Activated T-cell treated with anti-CD3 and anti-CD28 coated beads, Interleukin-2, amount 50 U/mL, for 4 hours (primary cell): ENCODE results near the gene AASDH. TPM values are rescaled to one million over a fixed set of nuclear protein-coding genes. Genes with fewer than 3 reads are reported as not detected.

Source experiments
- ATAC-seq, 2 donors: fragments of 200-7000 bp; cut with Tn5 transposase; one replicate each; pipeline ENCODE4 v1.10.0; 2021
- DNase-seq: peaks from one replicate; pipeline ENCODE4 v3.0.0-alpha.2; 2020
- H3K27me3 Mint-ChIP-seq: one replicate; pipeline ENCODE4 v1.8.0; 2021; ENCODE audit warnings: low read depth, mixed read lengths
- H3K36me3 Mint-ChIP-seq: one replicate; pipeline ENCODE4 v1.8.0; 2022; ENCODE audit warnings: mixed read lengths; ENCODE audit not compliant: insufficient read depth
- H3K4me1 Mint-ChIP-seq: one replicate; pipeline ENCODE4 v1.8.0; 2021; ENCODE audit warnings: low read depth, mixed read lengths
- H3K4me3 Mint-ChIP-seq: one replicate; pipeline ENCODE4 v1.8.0; 2021; ENCODE audit warnings: mild to moderate bottlenecking, moderate library complexity, mixed read lengths
- H3K9me3 Mint-ChIP-seq: one replicate; pipeline ENCODE4 v1.8.0; 2021; ENCODE audit warnings: mixed read lengths
- total RNA-seq, 3 donors: library from RNA; stranded (reverse); gene quantifications; one replicate each; pipeline ENCODE4 v1.2.1, GENCODE V29; 2021

AASDH gene
- total RNA-seq, 3 donors from 2014 or later = 6.5 to 9.5 (median 7.9) TPM

GRCh38 chr4:56316011-56316650 is 71.2 kb downstream of the AASDH start:
- Mint-ChIP-seq H3K9me3 (no peaks in the 10 kb centered on the region), H3K4me3 (no peak overlapping the region), H3K4me1 (no peaks in the 10 kb centered on the region), H3K36me3 (no peaks in the 10 kb centered on the region), H3K27me3 (no peaks in the 10 kb centered on the region)
- ATAC-seq (no peak), DNase-seq (no peak)

GRCh38 chr4:56315543-56315942 is 71.7 kb downstream of the AASDH start:
- no peak for DNase-seq
- H3K4me3 Mint-ChIP-seq = no peak overlapping the region
- no peaks in the 10 kb centered on the region for H3K27me3 Mint-ChIP-seq
- no peaks in the 10 kb centered on the region for H3K9me3 Mint-ChIP-seq
- ATAC-seq = no peak
- H3K36me3 Mint-ChIP-seq = no peaks in the 10 kb centered on the region
- no peaks in the 10 kb centered on the region for H3K4me1 Mint-ChIP-seq

GRCh38 chr4:56315041-56315440 is 72.2 kb downstream of the AASDH start:
- Mint-ChIP-seq H3K36me3 (no peaks in the 10 kb centered on the region), H3K27me3 (no peaks in the 10 kb centered on the region), H3K4me1 (no peaks in the 10 kb centered on the region), H3K9me3 (no peaks in the 10 kb centered on the region), H3K4me3 (no peak overlapping the region)
- ATAC-seq = no peak
- DNase-seq = no peak

- Mint-ChIP-seq H3K9me3 (no peaks in the 10 kb centered on the region), H3K4me1 (no peaks in the 10 kb centered on the region), H3K36me3 (no peaks in the 10 kb centered on the region), H3K4me3 (no peak overlapping the region), H3K27me3 (no peaks in the 10 kb centered on the region)
- DNase-seq (no peak), ATAC-seq (no peak)
Measured at GRCh38 chr4:56314207-56314915, 72.9 kb downstream of the AASDH start.

- DNase-seq (no peak), ATAC-seq (no peak)
- Mint-ChIP-seq H3K9me3 (no peaks in the 10 kb centered on the region), H3K36me3 (no peaks in the 10 kb centered on the region), H3K4me1 (no peaks in the 10 kb centered on the region), H3K27me3 (no peaks in the 10 kb centered on the region), H3K4me3 (no peak overlapping the region)
Measured at GRCh38 chr4:56313132-56313531, 74.2 kb downstream of the AASDH start.

GRCh38 chr4:56311299-56311975 is 75.9 kb downstream of the AASDH start:
- ATAC-seq = no peak

GRCh38 chr4:56310401-56311125 is 76.7 kb downstream of the AASDH start:
- H3K4me1 Mint-ChIP-seq = no peaks in the 10 kb centered on the region
- no peak overlapping the region for H3K4me3 Mint-ChIP-seq
- no peak for DNase-seq
- H3K36me3 Mint-ChIP-seq = no peaks in the 10 kb centered on the region
- no peaks in the 10 kb centered on the region for H3K9me3 Mint-ChIP-seq
- no peak for ATAC-seq
- peaks cover 2% of the 10 kb centered on the region for H3K27me3 Mint-ChIP-seq

More at GRCh38 chr4:56311299-56311975, 75.9 kb downstream of the AASDH start:
- no peaks in the 10 kb centered on the region for H3K9me3 Mint-ChIP-seq
- no peak for DNase-seq
- peaks cover 2% of the 10 kb centered on the region for H3K27me3 Mint-ChIP-seq
- H3K4me3 Mint-ChIP-seq = no peak overlapping the region
- H3K4me1 Mint-ChIP-seq = no peaks in the 10 kb centered on the region
- H3K36me3 Mint-ChIP-seq = no peaks in the 10 kb centered on the region

- Mint-ChIP-seq H3K4me1 (no peaks in the 10 kb centered on the region), H3K9me3 (no peaks in the 10 kb centered on the region), H3K36me3 (no peaks in the 10 kb centered on the region), H3K4me3 (no peak overlapping the region), H3K27me3 (peaks cover 2% of the 10 kb centered on the region)
- ATAC-seq = no peak
- DNase-seq = no peak
Measured at GRCh38 chr4:56308384-56308783, 78.9 kb downstream of the AASDH start.

GRCh38 chr4:56307423-56307822 is 79.9 kb downstream of the AASDH start:
- Mint-ChIP-seq H3K4me3 (no peak overlapping the region), H3K27me3 (peaks cover 5% of the 10 kb centered on the region), H3K36me3 (no peaks in the 10 kb centered on the region), H3K9me3 (no peaks in the 10 kb centered on the region), H3K4me1 (no peaks in the 10 kb centered on the region)
- no peak for DNase-seq
- no peak for ATAC-seq

- no peak for ATAC-seq
- no peaks in the 10 kb centered on the region for H3K36me3 Mint-ChIP-seq
- H3K27me3 Mint-ChIP-seq = peaks cover 5% of the 10 kb centered on the region
Measured at GRCh38 chr4:56305390-56305789, 81.9 kb downstream of the AASDH start.

GRCh38 chr4:56303921-56304320 is 83.4 kb downstream of the AASDH start:
- no peak overlapping the region for H3K4me3 Mint-ChIP-seq
- H3K27me3 Mint-ChIP-seq = peaks cover 5% of the 10 kb centered on the region
- DNase-seq (no peak), ATAC-seq (no peak)
- H3K36me3 Mint-ChIP-seq = no peaks in the 10 kb centered on the region
- H3K9me3 Mint-ChIP-seq = no peaks in the 10 kb centered on the region
- peaks cover 8% of the 10 kb centered on the region for H3K4me1 Mint-ChIP-seq

More at GRCh38 chr4:56305390-56305789, 81.9 kb downstream of the AASDH start:
- H3K4me3 Mint-ChIP-seq = no peak overlapping the region
- peaks cover 8% of the 10 kb centered on the region for H3K4me1 Mint-ChIP-seq
- DNase-seq = no peak
- no peaks in the 10 kb centered on the region for H3K9me3 Mint-ChIP-seq

GRCh38 chr4:56302760-56303159 is 84.5 kb downstream of the AASDH start:
- no peaks in the 10 kb centered on the region for H3K9me3 Mint-ChIP-seq
- H3K4me1 Mint-ChIP-seq = peaks cover 8% of the 10 kb centered on the region
- DNase-seq (no peak), ATAC-seq (no peak)
- H3K36me3 Mint-ChIP-seq = no peaks in the 10 kb centered on the region
- H3K4me3 Mint-ChIP-seq = no peak overlapping the region
- H3K27me3 Mint-ChIP-seq = peaks cover 5% of the 10 kb centered on the region

GRCh38 chr4:56301997-56302496 is 85.2 kb downstream of the AASDH start:
- no peak overlapping the region for H3K4me3 Mint-ChIP-seq
- H3K4me1 Mint-ChIP-seq = peaks cover 8% of the 10 kb centered on the region
- ATAC-seq (no peak), DNase-seq (no peak)
- H3K36me3 Mint-ChIP-seq = no peaks in the 10 kb centered on the region
- no peaks in the 10 kb centered on the region for H3K9me3 Mint-ChIP-seq
- H3K27me3 Mint-ChIP-seq = peaks cover 5% of the 10 kb centered on the region
